Ovary (tissue), 9 donors: Measurements from ENCODE around the gene DOCK11. TPM values are rescaled to one million over a fixed set of nuclear protein-coding genes. Genes with fewer than 3 reads are reported as not detected.

Experiments
- DNase-seq, 5 donors: peaks; one replicate each; pipeline ENCODE4 v3.0.0-alpha.2; 2019 to 2020
- H3K27ac ChIP-seq, 2 donors: fragments of 200-600 bp; one replicate each; pipeline versions ENCODE4 v1.5.1 to v1.8.0; 2019 to 2022
- H3K27me3 ChIP-seq: fragments of 200-600 bp; one replicate; pipeline ENCODE4 v1.8.0; 2022
- H3K36me3 ChIP-seq: fragments of 200-600 bp; sonication (generic); one replicate; pipeline ENCODE4 v1.5.1; 2019
- H3K4me1 ChIP-seq: one replicate; pipeline ENCODE4 v1.8.1; 2013; ENCODE audit warnings: mild to moderate bottlenecking, moderate library complexity; ENCODE audit not compliant: insufficient read depth
- H3K4me3 ChIP-seq: fragments of 200-600 bp; sonication (generic); one replicate; pipeline ENCODE4 v1.5.1; 2017
- H3K9me3 ChIP-seq, 2 donors: fragments of 200-600 bp in 1 of 2; sonication (generic) in 1 of 2; one replicate each; pipeline versions ENCODE4 v1.5.1 to v1.8.1; 2013 to 2019; ENCODE audit warnings: mild to moderate bottlenecking in 1 of 2, moderate library complexity in 1 of 2
- CTCF ChIP-seq, 3 donors: fragments of 450-650 bp in 2 of 3; fragments of 200-600 bp in 1 of 3; IDR thresholded peaks; one replicate each; pipeline versions ENCODE4 v1.5.1 to v1.8.0; 2016 to 2022; ENCODE audit warnings: antibody characterized with exemption in 3 of 3, mild to moderate bottlenecking in 1 of 3
- EP300 ChIP-seq: sonication (generic); formaldehyde crosslinking; IDR thresholded peaks from one replicate; pipeline ENCODE4 v1.6.1; 2017; ENCODE audit warnings: antibody characterized with exemption
- POLR2A ChIP-seq: fragments of 450-650 bp; IDR thresholded peaks from one replicate; pipeline ENCODE4 v1.6.1; 2017; ENCODE audit warnings: antibody characterized with exemption, mild to moderate bottlenecking, moderate library complexity
- WGBS, 3 donors: extraction: QIAGEN DNeasy Blood & Tissue Kit in 1 of 3; methylation state at CpG; one replicate each; pipeline versions ENCODE4 v1.1.5 to v1.1.7; 2013 to 2017; 5-methylcytosine and 5-hydroxymethylcytosine counted together
- intact Hi-C, 4 donors: fragments of 100-400 bp; cut with DNase I; formaldehyde crosslinking; loops; one replicate each; pipeline versions ENCODE4 v1.11.0 to v1.15.1; 2022 to 2023
- polyA plus RNA-seq, 2 donors: library from polyadenylated mRNA; stranded (reverse); fragments of 200-250 nt in 1 of 2; fragments of 350-450 nt in 1 of 2; fragmentation: Illumina TruSeq in 1 of 2; extraction: RNeasy Lipid Tissue Mini Kit (QIAGEN cat#74804) in 1 of 2; gene quantifications; one replicate each; pipeline ENCODE4 v1.2.3, GENCODE V29; 2013 to 2014
- total RNA-seq, 7 donors: library from RNA; depleted of rRNA in 2 of 7; stranded (reverse); fragments of >200 nt in 2 of 7; fragmentation: NEBNext Ultra II Directional in 3 of 7; extraction: Animal tissue kit (Norgen Biotek cat#: 25700) in 3 of 7; gene quantifications; one replicate each; pipeline versions ENCODE4 v1.1.0 to v1.2.4, GENCODE V29; 2016 to 2023
- donor health status: DM: no; HTN: no; CAD: no; lungs with moderate emphysema.
- donor health status: DM: no; HTN: no; CAD: no.
- donor health status: Bipolar disorder and iron deficiency.
- donor health status: DM: yes; HTN: yes; CAD: no.
- donor health status: DM: no; HTN: no; CAD: no.
- donor health status: DM: yes; HTN: yes; CAD: no.

The DOCK11 gene
- total and polyA plus RNA-seq, 9 donors = 3.6 to 18.5 (median 6.1) TPM

GRCh38 chrX:118657413-118657812 is 161.8 kb downstream of the DOCK11 start:
- no peaks in the 10 kb centered on the region for H3K27me3 ChIP-seq
- no peaks in the 10 kb centered on the region for H3K9me3 ChIP-seq
- DNase-seq = no peak
- intact Hi-C loops = no loop called here
- H3K36me3 ChIP-seq = no peaks in the 10 kb centered on the region
- no peak overlapping the region for H3K4me3 ChIP-seq
- no peak overlapping the region for H3K27ac ChIP-seq
- H3K4me1 ChIP-seq = no peaks in the 10 kb centered on the region
- 72 to 77% (median 74%) methylated on average over 3 of the region's 3 CpGs for WGBS, 3 donors
- TF ChIP-seq CTCF (IDR thresholded peaks at IDR 0.05) (no peak), EP300 (no peak), POLR2A (no peak)

GRCh38 chrX:118660085-118660484 is 164.5 kb downstream of the DOCK11 start:
- Histone ChIP-seq H3K27ac (no peak overlapping the region), H3K36me3 (no peaks in the 10 kb centered on the region), H3K4me3 (no peak overlapping the region), H3K4me1 (no peaks in the 10 kb centered on the region), H3K9me3 (no peaks in the 10 kb centered on the region), H3K27me3 (no peaks in the 10 kb centered on the region)
- TF ChIP-seq CTCF (IDR thresholded peaks at IDR 0.05) (no peak), POLR2A (no peak), EP300 (no peak)
- WGBS, 3 donors = 50 to 70% (median 68%) methylated on average over 2 of the region's 2 CpGs
- no peak for DNase-seq
- intact Hi-C loops = no loop called here

- DNase-seq = no peak
- H3K27me3 ChIP-seq = no peaks in the 10 kb centered on the region
- H3K36me3 ChIP-seq = no peaks in the 10 kb centered on the region
- no peak overlapping the region for H3K27ac ChIP-seq
- H3K4me1 ChIP-seq = no peaks in the 10 kb centered on the region
- H3K4me3 ChIP-seq = no peak overlapping the region
- TF ChIP-seq CTCF (IDR thresholded peaks at IDR 0.05) = no peak
- intact Hi-C loops = no loop called here
- H3K9me3 ChIP-seq = no peaks in the 10 kb centered on the region
Measured at GRCh38 chrX:118665204-118665603, 169.6 kb downstream of the DOCK11 start.

- WGBS, 3 donors = 73 to 77% (median 74%) methylated on average over 3 of the region's 3 CpGs
- H3K27ac ChIP-seq = no peak overlapping the region
- TF ChIP-seq POLR2A = no peak
- TF ChIP-seq EP300 = no peak
- TF ChIP-seq CTCF (IDR thresholded peaks at IDR 0.05) = no peak
- intact Hi-C loops = no loop called here
- H3K4me3 ChIP-seq = no peak overlapping the region
- no peaks in the 10 kb centered on the region for H3K9me3 ChIP-seq
- DNase-seq = no peak
- H3K27me3 ChIP-seq = no peaks in the 10 kb centered on the region
- no peaks in the 10 kb centered on the region for H3K36me3 ChIP-seq
- no peaks in the 10 kb centered on the region for H3K4me1 ChIP-seq
Measured at GRCh38 chrX:118666521-118666920, 170.9 kb downstream of the DOCK11 start.

- intact Hi-C loops = no loop called here
- Histone ChIP-seq H3K36me3 (no peaks in the 10 kb centered on the region), H3K27me3 (no peaks in the 10 kb centered on the region), H3K4me3 (no peak overlapping the region), H3K4me1 (no peaks in the 10 kb centered on the region), H3K9me3 (no peaks in the 10 kb centered on the region), H3K27ac (no peak overlapping the region)
- 75 to 81% (median 76%) methylated on average over 4 of the region's 4 CpGs for WGBS, 3 donors
- TF ChIP-seq CTCF (IDR thresholded peaks at IDR 0.05) (no peak), EP300 (no peak), POLR2A (no peak)
- no peak for DNase-seq
Measured at GRCh38 chrX:118669435-118669834, 173.8 kb downstream of the DOCK11 start.
